Inflammatory macrophage (primary cell): ENCODE data around the gene PCDHA1.

Experiments
- DNase-seq, 2 donors: peaks; one replicate each; pipeline ENCODE4 v3.0.0-alpha.2; 2020 to 2022

The PCDHA1 gene

DNA sequence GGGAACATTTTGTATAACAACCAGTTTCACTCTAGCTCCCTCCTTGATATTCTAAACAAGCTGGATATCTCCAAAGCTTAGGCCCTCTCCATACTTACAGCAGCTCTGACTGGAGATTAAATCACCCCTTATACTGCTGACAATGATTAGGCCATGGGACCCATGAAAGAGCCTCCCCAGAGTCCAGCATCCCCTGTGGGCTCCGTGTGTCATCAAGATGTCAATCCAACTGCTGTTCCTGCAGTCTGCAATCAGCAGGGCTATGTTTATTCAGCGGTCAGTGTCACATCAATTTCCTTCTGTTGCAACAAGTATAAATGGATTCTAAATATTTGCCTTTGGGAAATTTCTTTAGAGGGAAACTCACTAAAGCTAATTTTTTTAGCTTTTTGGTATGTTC lies 206.9 kb downstream of the PCDHA1 start:
- no peak for DNase-seq

DNA sequence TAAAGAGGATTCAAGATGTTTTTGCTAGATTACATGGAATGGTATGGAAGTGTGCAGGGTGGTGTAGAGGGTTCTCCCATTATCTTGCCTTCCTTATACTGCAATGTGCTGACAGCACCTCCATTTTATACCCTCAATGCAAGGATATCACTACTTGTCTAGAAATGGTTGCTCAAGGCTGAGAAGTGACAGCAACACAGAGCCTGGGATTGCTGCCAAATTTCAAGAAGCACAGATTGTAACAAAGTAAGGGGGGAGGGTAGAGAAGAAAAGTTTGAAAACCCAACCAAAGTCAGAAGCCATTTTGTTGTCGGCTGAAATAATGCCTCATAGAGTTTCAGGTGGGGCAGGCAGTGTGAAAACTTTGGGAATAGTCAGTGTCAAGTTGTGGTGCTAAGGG lies 210.1 kb downstream of the PCDHA1 start:
- DNase-seq: no peak

DNA sequence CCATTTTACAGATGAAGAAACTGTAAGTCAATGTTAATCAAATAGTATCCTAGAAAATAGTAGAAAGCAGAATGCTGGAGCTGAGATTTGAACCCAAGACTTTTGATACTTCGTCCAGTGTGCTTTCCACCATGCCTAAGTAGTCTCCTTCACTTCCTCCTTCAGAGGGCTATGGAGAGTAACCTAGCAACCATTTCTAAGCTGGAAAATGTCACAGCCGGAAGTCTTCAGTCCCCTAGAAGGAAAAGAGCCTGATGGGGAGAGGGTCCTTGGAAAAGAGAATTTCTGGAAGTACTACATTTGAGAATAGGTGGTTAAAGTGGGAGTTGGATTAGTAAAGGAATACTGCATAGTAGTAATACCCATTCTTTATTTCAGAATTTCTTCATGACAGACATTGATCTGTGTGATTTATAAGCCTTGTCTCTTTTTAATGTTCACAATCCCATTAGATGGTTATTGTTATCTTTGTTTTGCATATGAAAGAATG lies 213.0 kb downstream of the PCDHA1 start:
- DNase-seq: no peak

DNA sequence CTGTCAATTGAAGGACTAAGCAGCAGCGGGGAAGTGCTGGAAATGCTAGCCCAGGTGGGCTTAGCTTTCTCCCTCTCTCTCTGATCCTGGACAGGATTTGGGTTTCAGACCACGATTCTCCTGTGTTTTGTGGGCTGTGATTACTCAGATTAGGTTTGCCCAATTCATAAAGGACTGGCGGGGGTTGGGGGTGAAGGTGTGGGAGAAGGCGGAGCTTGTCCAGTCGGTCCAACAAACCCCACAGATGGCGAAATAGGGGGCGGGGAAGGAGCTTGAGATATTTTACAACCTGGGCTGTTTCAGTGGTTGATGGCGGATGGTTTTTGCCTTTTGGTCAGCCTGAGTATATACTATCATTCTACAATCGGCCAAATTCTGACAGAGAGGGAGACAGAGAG lies 215.5 kb downstream of the PCDHA1 start:
- no peak for DNase-seq

DNA sequence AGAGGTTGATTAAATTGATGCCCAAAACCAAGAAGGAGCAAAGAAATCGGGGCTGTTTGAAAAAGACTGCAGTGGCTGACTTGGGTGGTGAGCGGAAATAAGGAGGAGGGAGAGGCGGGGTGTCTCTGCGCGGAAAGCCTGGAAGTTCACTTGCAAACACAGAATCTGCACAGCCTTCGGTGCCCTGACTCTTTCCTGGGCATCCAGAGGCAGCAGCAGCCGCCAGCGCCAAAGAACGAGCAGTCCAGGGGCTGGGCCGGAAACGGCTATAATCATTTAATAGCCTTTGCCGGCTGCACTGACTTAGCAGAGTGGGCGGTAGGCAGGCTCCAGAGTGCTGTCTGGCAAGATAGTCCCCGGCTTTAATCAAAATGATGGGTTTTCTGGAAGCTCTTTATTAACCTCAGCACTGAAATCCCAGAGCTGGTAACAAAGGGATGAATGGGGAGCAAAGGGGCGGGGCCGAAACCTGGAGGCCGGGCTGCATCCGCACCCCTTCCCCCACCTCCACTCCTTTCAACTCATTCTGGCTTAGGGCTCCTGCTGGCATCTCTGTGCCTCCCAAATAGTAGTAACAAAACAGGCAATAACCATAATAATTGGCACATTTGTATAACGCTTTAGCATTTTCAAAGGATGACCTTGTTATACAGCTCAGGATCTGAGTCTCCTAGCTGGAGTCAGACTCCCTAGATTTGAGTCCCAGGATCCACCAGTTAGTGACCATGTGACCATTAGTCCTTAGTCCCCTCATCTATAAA lies 216.1 kb downstream of the PCDHA1 start:
- DNase-seq: no peak

DNA sequence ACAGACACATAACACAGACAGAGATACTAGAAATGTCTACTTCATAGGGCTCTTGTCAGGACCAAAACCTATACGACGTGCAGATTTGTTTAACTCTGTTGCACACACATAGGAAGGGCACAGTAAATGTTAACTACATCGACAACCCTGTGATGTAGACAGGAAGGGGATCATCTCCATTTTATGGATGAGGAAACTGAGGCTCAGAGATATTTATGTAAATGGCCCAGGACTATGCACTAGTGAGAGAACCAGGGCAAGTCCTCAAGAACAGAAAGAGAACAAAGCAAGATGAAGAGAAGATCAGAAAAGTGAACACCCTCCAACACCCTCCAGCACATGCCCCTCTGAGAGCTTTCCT lies 216.6 kb downstream of the PCDHA1 start:
- no peak for DNase-seq

DNA sequence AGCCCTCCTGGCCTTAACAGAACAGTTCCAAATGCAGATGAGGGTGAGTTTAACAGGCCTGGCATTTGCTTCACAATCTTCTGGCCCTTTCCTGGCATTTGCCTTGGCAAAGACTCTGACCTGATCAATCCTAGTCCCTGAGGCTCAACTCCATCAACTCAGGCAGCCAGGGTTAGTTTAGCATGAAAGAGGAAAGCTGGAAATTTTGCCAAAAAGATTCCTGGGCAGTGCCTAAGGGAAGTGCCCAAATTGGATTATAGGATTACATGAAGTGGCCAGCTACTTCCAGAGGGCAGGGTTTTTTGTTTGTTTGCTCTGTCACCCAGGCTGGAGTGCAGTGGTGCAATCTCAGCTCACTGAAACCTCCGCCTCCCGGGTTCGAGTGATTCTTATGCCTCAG lies 217.1 kb downstream of the PCDHA1 start:
- no peak for DNase-seq

DNA sequence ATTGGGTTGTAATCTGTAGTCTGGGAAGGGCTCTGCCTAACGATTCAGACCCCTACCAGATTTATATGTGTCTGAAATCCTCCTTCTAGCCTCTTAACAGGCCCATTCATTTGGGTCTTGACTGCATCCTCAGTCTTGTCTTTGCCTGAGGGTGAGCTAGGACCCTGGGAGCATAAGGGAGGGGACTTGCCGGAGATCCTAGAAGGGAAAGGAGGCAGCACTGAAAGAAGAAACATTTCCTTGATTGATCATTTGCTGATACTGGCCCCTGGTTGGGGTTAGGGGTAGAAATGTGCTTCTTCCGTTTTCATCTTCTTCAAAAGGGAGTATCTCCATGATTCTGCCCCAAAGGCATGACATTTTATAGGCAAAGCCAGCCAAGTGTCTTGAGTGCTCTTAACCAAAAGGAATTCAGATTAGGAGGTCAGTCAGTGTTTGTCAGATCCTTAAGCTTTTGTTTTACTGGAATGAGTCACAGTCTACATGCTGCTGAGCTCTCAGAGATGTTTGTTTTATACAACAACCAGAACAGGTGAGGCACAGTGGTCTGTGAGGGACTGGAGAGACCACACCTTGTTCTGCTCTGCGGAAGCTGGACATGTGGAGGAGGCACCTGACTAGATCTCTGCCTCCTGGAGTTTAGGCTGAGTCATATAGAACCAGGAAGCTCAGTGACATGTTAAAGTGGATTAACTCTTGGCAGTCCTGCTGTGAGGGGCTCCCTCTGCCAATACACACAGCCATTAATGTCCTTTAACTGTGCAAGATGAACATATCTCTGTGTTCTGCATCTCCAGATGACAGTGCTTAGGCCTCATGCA lies 218.1 kb downstream of the PCDHA1 start:
- no peak for DNase-seq

DNA sequence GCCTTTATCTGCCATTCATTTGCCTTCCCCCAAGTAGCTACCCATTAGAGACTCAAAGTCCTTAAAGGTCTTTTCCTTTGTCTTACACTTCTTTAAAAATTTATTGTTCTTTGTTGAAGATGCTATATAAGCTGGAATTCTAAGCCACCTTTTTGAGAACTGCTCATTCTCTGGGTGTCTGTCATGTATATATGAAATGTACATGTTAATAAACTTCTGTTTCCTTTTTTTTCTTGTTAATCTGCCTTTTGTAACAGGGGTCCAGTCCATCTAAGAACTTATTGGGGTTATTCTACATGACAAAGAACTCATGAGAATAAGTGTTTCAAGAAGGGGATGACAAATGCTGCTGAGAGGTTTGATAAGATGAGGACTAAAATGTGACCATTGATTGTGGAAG lies 221.9 kb downstream of the PCDHA1 start:
- no peak for DNase-seq

DNA sequence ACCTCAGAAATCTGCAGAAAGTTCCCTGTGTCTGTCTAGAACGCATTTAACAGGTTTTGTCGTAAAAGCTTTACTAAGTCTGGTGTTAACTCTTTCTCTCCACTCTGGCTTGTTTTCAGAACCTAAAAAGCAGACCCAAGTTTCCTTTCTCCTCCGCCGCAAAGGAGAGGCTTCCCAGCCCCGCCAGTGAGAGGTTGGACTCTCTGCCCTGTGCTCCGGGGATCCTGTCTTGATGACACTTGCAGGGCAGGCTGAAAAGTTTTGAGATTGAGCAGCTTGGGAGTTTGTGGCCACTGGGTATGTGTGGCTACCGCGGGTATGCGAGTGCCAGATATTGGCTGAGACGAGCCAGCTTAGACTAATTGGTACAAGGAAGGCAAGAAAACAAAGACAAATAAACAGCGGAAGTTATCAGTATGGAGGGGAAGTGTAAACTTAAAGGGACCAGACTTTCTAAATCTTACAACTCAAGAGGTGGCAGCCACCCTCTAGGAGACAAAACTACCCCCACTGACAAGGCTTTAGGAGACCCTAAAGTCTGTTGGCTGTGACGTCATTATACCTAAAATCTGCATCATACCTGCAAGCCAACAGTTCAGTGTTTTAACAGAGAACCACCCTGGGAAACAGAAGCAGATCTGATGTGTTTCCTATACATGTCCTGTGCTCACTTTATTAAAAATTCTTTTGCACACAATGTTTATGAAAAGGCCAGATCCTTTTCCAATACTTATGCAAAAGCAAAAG lies 224.3 kb downstream of the PCDHA1 start:
- no peak for DNase-seq

DNA sequence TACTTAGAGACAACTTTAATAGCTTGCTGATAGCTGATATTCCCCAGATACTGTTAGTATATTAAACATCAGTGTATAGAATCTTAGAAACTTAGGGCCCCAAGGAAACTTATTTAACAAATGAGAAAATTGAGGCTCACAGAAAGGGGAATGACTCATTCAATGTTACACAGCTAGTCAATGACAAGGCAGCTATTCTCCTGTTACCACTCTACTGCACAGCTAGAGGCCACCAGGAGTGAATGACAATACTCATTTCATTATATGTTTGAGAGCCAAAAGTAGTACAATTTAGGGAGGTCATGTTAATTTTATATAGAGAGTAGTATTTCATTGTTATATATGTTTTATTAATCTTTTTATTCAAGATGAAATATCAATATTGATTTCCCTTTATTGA lies 232.0 kb downstream of the PCDHA1 start:
- DNase-seq: no peak

DNA sequence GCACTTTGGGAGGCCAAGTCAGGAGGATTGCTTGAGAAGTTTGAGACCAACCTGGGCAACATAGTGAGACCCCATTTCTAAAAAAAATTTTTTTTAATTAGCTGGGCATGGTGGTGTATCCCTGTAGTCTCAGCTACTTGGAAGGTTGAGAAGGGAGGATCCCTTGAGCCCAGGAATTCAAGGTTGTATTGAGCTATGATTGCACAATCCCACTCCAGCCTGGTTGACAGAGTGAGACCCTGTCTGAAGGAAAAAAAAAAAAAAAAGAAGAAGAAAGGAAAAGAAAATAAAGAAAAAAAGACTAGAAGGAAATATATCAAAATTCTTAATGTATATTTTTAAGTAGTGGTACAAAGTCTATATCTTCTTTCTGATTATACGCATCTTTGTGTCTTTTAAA lies 236.4 kb downstream of the PCDHA1 start:
- DNase-seq: no peak

DNA sequence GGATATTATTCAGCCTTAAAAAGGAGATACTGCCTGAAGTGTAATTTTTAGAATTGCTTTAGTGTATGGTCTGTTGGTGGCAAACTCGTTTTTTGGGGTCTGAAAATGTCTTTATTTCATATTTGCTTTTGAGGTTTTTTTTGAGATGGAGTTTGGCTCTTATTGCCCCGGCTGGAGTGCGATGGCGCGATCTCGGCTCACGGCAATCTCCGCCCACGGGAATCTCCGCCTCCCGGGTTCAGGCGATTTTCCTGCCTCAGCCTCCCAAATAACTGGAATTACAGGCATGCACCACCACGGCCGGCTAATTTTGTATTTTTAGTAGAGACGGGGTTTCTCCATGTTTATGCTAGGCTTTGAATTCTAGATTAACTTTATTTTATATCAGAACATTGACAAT lies 245.1 kb downstream of the PCDHA1 start:
- no peak for DNase-seq

DNA sequence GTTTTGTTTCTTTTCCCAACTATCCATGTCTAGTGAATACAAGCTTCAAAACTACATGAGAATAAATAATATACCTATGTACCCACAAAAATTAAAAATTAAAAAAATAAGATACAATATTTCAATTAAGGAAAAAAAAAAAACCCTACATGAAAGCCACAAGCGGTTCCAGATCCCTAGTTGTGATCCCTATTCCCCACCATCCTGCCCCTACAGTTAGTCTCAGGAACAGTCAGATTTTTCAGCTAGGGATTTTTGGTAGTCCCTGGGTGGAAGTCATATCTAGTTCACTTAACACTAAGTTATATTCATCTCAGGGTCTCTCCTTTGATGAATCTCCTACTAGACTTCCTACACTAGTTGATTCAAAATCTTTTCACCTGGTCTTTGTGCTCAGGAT lies 246.7 kb downstream of the PCDHA1 start:
- no peak for DNase-seq

DNA sequence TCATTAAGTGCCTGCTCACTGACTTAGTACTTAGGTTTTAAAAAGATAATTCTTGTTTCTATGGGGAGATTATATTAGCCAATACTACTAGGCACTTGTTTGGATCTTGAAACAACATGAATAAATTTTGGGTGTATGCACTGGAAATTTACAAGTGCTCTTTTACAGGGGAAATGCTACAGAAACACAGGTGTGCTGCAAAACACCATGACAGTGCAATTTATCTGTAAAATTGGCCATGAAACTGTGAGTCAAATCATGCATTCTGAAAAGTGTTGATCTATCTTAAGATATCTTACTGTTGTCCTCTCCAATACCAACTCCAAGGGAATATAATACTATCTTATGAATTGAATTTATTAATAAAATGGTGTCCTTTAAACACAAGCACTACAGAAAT lies 253.1 kb downstream of the PCDHA1 start:
- DNase-seq: no peak

DNA sequence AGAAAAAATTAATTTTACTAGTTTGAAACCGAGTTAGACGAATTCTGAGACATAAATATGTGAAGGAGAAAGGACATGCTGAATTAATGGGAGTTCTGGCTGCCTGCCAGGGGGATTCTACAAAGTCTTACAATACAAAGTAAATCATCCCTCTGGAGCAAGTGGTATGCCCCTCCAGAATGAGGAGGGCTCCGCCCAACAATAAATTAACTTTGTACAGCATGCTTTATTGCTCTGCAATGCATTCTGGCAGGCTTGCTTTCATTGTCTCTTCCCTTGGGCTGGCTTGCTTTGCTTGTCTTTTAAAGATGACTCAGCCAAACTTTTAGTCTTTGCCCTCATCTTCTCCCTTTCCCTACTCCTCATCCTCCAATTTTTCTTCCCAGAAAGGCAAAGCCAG lies 253.6 kb downstream of the PCDHA1 start:
- DNase-seq: no peak

DNA sequence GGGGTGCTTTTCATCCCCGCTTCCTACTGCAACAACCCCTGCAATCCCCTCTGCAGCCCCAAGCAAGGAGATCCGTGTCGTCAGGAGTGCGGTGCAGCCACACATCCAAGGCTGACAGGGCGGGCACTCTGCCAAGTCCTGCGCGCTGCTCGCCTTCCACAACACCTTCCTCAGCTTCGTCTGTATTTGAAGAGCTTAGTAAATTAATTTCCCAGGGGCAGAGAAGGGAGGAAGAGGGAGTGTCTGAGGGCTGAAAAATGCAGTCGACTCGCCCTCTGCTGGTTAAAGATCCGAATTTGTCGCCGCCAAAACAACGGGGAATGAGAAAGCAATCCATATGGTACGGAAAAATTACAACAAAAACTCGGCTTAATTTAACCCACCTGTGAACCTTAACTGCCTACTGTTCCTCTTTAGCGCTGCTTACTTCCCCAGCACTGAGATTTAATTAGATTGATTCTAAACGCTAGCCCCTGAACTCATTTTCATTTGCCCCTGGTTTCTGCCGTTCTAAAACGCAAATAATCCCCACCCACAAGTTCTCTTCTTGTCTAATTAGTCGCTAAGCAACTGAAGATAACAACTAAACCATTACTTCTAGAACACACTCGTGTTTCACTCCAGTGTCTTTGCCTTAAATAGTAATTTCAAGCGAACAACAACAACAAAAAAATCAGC lies 254.3 kb downstream of the PCDHA1 start:
- DNase-seq: no peak

DNA sequence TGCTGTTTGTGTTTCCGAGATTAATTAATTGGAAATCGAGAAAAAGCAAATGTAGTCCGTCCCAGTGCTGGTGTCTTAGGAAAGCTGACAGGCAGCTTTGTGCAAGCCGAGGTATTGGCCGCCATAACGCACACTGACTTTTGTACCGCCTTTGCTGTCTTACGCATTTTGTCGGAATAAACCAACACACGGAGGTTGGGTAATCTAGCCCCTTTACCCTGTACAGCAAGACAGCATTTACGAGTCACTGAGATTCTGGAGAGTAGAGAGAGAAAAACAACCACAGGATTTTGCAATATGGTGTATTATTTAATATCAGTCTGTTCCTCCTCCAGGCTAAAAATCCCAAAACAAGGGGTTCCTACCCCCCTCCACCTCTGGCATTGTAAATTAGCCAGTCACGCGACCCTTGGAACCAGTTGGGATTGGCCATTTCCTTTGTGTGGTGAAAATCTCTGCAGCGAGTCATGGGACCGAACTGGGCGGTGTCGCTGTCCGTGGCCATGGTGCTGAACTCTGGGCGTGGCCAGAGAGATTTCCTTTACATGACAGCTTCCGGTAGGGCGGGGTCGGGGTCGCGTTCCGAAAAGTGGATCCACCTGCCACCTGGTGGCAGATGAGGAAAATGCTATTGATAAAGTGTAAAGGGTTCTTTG lies 255.0 kb downstream of the PCDHA1 start:
- DNase-seq: peak; percentile 28 to 74

DNA sequence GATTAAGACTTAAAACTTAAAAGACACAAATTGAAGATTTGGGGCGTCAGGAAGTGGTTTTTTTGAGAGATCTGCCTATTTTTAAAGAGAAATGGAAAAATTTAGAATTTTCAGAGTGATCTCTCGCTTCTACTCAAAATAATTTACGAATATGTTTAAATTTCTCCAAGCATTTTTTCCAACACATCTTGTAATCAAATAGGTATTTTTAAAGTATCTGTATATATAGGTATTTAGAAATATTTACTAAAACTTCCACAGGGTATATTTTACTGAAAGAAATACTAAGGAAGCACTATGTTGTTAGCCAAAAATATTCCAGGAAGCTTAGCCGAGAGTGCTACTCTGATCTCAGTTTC lies 255.5 kb downstream of the PCDHA1 start:
- no peak for DNase-seq

DNA sequence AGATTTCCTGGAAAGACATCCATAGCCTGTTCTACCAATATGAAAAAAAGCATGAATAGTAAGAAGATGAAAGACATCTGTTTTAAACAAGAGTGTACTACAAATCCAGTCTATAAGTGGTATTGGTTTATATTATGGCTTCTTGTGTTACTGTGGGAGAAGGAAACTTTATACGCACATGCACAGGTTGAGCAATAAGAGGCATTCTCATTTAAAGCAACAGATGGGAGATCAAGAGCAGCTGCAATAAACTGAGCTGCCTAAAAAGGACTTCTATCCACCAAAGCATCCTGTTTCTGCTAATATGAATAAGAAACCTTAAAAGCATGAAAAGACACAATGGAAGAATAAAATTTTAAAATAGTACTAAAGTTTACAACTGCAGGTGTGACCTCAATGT lies 256.6 kb downstream of the PCDHA1 start:
- DNase-seq: no peak

DNA sequence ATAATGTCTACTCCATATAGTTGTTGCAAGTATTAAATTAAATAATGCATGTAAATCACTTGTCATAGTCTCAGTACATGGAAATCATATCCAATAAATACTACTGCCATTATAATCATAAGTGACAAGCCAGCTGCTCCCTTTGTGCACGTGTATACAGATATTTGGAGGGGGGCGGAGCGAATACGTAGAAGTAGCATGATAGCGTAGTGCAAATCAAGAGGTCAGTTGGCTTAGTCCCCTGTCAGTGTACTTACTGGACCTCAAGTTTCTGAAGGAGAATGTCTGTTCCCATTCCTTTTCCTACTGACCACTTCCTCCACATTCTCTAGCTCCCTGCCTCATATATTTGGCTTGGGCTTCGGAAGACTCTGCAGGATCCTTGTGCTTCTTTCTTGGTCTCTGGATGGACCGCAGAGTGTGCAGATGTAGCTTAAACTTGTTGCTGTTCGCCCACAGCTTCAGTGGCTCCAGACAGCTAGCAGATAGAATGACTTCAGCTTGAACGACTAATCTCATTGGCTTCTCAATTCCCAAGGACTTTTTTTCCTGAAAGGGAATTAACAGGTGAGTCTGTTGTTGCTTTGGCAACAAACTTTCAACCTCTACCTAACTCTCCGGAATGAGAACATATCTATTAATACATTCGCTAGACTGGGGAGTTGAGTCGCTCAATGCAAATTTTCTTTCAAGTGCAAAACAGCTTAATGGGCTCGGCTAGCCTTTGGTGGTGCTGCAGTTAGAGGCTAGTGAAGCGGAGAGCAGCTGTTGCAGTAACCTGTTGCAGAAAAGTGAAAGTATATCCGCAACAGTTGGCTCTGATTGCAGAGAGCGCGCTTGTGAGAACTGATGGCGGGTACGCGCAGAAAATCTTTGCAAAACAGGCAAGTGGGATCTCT lies 264.9 kb downstream of the PCDHA1 start, which contains the start of gene PCDHB1:
Gene PCDHB1 (plus strand): TSS at position 753 of the 899 bp plus-strand sequence. CDS start 97 bp downstream, at position 850.
- DNase-seq: no peak
